ENCODE results near the gene ZBED4.

GRCh38 chr22:49867303-49868265 is 13.9 kb downstream of the ZBED4 start:
- no peak for TF ChIP-seq CTCF (IDR thresholded peaks at IDR 0.05)
- no peak for TF ChIP-seq POLR2A (IDR thresholded peaks at IDR 0.05)
